GM19463 (cell line): ENCODE results near the gene ZNF462.
"Not testable (repeated sequence)": the region's sequence is repeated elsewhere in the genome, so short reads cannot be mapped to it uniquely, and the experiment has no call there.

ENCODE experiments used
- ATAC-seq: cut with Tn5 transposase; IDR thresholded peaks from one replicate; pipeline ENCODE4 v1.9.1; 2021; ENCODE audit warnings: mild to moderate bottlenecking, moderate library complexity; ENCODE audit not compliant: unreplicated experiment

ZNF462 gene

GRCh38 chr9:106958955-106959657 is 96.1 kb downstream of the ZNF462 start:
- ATAC-seq, result no peak

DNA sequence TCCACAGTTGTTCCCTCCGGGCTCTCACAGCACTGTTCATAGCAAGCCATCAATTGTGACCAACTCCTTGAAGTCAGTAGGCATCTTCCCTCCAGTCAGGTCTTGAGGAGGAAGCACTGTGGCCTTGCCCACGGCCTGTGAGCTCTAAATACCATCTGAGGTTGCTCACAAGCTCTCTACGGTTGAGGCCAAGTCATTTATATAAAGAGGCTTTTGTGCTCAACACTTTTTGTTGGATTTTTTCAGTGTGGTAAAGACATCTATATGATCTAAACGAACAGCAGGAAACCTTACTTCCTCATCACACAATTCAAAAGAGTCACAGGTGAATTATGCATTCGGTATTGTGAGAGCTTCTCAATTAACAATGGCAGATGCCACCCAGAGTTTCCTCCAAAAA is 97.3 kb downstream of the ZNF462 start:
- no peak for ATAC-seq

DNA sequence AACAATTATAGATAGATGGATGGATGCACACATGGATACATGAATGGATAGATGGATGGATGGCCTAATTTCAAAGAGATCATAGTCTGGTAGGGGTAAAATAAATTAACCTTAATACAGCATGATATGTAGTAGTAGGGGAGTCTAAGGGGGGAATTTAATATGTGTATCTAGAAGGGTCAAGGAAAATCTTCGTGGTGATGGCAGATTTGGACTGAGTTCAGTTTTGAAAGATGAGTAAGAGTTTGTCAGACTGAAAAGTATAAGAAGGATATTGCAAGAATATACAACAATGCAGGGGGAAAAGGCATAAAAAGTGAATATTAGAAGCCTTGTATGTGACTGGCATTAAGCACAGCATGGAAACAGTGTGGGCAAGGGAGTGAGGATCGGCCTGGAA is 98.7 kb downstream of the ZNF462 start:
- no peak for ATAC-seq

GRCh38 chr9:106962122-106962521 is 99.2 kb downstream of the ZNF462 start:
- no peak for ATAC-seq

DNA sequence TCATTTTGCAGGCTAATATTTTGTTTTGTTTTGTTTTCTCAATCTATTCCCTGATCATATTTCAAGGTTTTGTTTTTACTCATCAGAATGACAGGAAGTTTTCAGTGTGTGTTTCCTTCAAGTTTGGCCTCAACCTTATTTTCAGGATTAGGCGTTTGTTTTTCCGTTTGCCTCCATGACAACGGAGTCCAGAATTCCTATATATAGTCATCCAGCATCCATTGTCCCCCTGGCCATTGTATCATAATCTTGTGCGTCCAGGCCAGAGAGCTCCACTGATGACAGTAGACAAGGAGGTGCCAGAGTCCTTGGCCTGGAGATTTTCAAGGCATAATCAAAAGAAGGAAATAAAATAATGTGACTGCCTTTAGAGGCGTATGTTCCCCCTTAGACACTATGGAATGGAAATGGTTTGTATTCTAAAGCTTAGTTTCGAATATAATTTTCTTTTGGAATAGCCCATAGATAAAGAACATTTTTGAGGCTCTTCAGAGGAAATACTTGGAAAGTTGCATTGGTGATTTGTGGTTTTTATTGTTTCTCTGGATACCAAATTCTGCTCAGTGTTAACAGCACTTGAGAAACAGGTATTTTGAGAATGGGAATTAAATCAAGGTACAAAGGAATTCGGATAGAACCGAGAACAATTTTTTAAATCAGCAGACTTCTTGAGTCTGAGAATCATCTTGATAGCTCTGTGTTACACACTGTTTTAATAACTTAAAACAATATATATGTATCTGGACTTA is 99.8 kb downstream of the ZNF462 start:
- ATAC-seq, result no peak

DNA sequence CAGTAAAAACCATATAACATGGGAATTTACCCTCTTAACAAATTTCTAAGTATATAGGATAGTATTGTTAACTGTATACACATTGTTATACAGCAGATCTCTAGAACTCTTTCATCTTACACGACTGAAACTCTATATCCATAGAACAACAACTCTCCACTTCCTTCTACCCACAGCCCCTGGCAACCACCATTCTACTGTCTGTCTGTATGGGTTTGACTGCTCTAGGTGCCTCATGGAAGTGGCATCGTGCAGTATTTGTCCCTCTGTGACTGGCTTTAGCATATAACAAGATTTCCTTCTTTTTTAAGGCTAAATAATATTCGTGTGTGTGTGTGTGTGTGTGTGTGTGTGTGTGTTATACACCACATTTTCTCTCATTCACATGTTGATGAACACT is 100.7 kb downstream of the ZNF462 start:
- no peak for ATAC-seq

- no peak for ATAC-seq
Observed at GRCh38 chr9:106964329-106964728, 101.4 kb downstream of the ZNF462 start.

GRCh38 chr9:106964822-106965525 is 102.0 kb downstream of the ZNF462 start:
- ATAC-seq, result no peak

GRCh38 chr9:106966481-106966880 is 103.5 kb downstream of the ZNF462 start:
- ATAC-seq, result no peak

GRCh38 chr9:106969696-106970095 is 106.7 kb downstream of the ZNF462 start:
- ATAC-seq, result no peak

DNA sequence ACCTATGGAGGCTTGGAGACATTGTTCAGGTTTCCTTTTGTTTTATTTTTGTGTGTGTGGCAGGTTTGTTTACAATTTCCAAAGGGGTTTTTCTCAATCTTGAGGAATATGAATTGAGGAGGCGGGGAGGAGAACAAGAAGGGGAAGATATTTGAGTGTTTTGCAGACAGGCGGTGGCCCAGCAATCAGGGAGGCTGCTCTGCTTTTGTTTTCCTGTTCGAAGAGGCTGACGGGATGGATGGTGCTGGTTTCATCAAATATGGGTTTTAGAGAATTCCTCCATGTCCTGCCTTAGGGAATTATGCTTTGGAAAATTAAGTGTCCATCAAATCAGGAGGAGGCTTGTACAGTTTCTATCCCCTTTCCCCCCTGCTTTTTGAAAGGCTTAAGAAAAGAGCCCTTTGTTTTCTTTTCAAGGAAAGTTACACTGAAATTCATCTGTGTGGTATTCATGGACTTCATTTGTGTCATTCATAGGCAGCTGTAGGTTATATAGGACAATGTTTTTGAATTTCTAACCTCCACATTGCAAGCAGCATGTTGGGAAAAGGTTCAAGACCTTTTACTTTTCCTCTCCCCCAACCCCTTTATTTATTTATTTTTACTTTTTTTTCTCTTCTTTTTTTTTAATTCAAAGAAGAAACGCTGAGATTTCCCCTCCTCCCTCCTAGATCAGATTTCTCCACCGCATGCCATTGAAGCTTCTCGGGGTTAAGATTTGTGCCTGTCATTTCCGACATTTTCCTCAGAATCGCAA is 107.4 kb downstream of the ZNF462 start:
- no peak for ATAC-seq

DNA sequence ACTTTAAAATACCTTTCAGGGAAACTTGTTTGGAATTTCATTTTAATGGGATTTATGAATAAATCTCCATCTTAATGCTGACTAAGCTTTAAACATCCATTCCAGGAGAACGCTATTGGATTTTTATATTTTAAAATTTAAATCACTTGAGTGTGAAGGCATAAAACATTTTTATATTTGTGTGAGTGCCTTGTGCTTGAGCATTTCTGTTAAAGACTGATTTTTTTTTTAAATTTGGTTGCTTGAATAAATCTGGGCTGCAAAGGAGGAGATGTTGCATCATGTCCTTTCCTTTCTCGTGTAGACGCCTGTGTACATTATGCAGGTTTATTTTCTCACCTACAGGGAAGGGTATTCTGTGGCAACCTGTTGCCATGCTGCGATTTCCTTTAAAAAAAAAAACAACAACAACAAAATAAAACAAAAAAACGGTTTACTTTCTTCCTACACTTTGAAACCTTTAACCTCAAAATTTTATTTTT is 108.1 kb downstream of the ZNF462 start:
- no peak for ATAC-seq

- ATAC-seq, result no peak
Observed at GRCh38 chr9:106972082-106972481, 109.1 kb downstream of the ZNF462 start.

- no peak for ATAC-seq
Observed at GRCh38 chr9:106974341-106974740, 111.4 kb downstream of the ZNF462 start.

GRCh38 chr9:106976772-106977171 is 113.8 kb downstream of the ZNF462 start:
- no peak for ATAC-seq

DNA sequence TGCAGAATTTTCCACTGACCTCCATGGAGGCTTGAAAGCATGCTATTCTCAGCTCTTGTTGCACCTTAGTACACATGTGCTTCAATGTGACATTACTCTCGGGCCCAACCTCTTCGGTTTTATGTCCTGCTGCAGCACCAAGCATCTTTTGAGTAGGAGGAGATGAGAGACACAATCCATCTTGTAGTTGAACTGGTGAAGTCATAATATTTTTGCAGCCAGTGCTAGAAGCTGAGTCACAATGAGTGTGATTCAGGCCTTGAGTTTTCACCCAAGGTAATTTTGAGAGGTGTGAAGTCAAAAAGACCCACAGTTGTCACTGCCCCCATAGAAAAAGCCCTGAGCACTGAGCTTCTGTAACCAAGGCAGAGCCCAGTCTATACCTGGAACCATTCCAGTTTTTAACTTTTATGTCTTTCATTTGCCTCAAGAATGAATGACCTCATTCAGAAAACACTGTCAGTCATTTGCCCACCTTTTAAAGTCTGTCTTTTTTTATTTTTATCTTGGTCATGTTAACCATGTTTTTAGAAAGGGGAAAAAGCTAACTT is 117.7 kb downstream of the ZNF462 start:
- ATAC-seq, result peak; percentile 33

- ATAC-seq, result peak; percentile 66
Observed at GRCh38 chr9:106981396-106982287, 118.7 kb downstream of the ZNF462 start.

- no peak for ATAC-seq
Observed at GRCh38 chr9:106982636-106983035, 119.7 kb downstream of the ZNF462 start.

- ATAC-seq, result no peak
Observed at GRCh38 chr9:106983346-106983745, 120.4 kb downstream of the ZNF462 start.

GRCh38 chr9:106989904-106990303 is 126.9 kb downstream of the ZNF462 start:
- ATAC-seq, result not testable (repeated sequence)
